ENCODE results near the gene ZCCHC14. TPM values are rescaled to one million over a fixed set of nuclear protein-coding genes. Genes with fewer than 3 reads are reported as not detected.
"Not testable (repeated sequence)": the region's sequence is repeated elsewhere in the genome, so short reads cannot be mapped to it uniquely, and the experiment has no call there.

The ZCCHC14 gene
- total and polyA plus RNA-seq, 5 donors from 2014 or later, result 1.6 to 33.7 (median 2.1) TPM

DNA sequence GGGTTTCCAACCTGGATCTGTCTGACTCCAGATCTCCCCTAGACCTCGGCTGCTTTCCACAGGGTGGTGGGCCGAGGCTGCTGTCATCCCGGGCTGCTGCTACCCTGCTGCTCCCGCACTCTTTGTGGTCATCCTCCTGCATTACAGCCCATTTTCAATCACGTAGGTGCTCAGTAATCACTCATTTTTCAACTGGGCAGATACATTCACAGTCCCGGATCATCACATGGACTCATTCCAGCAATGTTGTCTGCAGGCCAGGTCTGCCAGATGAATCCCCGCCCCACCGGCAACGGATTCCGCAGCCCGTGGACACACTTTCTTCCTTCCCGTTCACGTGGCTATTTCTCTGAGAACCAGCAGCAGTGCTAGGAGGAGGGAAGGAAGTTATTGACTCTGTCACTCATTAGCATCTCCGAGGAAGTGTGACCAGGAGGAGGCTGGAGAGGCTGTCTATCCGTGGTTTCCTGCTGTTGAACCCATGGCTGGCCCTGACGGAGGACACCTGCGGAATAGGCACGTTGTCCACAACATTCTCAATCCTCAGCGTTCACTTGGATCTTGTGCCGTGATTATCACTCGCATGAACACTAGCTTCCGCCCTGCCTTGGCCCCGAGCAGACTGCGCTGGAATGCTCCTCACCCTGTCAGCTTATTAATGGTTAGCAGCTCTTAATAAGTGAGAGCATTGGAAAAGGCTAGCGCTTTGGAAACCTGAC is 14.7 kb upstream of the ZCCHC14 start:
- H3K27ac ChIP-seq (ENCODE audit: insufficient read depth, low read length, poor library complexity, severe bottlenecking), result no peak overlapping the region
- no peak overlapping the region for H3K4me3 ChIP-seq (ENCODE audit: low read depth, low read length)
- no peak for DNase-seq
- no peaks in the 10 kb centered on the region for H3K27me3 ChIP-seq (ENCODE audit: control insufficient read depth, insufficient read depth, low read length)
- no peak for ATAC-seq (ENCODE audit: low read depth in 2 of 2)
- peaks cover 0 to 5% (median 0%) of the 10 kb centered on the region in 4 donors for H3K4me1 Mint-ChIP-seq
- H3K36me3 ChIP-seq (ENCODE audit: control insufficient read depth, insufficient read depth, low read length), result no peaks in the 10 kb centered on the region
- H3K27ac Mint-ChIP-seq, result peak overlapping the region in 1 of 3 donors; percentile 44
- H3K9me3 ChIP-seq (ENCODE audit: control insufficient read depth in 2 of 2, low read length in 2 of 2), result no peaks in the 10 kb centered on the region
- no peaks in the 10 kb centered on the region for H3K4me1 ChIP-seq (ENCODE audit: control insufficient read depth, insufficient read depth, low read length, poor library complexity, severe bottlenecking)
- H3K4me3 Mint-ChIP-seq, result peak overlapping the region in 1 of 4 donors; percentile 18
- peaks cover 6% of the 10 kb centered on the region for H3K27me3 Mint-ChIP-seq
- H3K36me3 Mint-ChIP-seq, result no peaks in the 10 kb centered on the region
- no peaks in the 10 kb centered on the region for H3K9me3 Mint-ChIP-seq

DNA sequence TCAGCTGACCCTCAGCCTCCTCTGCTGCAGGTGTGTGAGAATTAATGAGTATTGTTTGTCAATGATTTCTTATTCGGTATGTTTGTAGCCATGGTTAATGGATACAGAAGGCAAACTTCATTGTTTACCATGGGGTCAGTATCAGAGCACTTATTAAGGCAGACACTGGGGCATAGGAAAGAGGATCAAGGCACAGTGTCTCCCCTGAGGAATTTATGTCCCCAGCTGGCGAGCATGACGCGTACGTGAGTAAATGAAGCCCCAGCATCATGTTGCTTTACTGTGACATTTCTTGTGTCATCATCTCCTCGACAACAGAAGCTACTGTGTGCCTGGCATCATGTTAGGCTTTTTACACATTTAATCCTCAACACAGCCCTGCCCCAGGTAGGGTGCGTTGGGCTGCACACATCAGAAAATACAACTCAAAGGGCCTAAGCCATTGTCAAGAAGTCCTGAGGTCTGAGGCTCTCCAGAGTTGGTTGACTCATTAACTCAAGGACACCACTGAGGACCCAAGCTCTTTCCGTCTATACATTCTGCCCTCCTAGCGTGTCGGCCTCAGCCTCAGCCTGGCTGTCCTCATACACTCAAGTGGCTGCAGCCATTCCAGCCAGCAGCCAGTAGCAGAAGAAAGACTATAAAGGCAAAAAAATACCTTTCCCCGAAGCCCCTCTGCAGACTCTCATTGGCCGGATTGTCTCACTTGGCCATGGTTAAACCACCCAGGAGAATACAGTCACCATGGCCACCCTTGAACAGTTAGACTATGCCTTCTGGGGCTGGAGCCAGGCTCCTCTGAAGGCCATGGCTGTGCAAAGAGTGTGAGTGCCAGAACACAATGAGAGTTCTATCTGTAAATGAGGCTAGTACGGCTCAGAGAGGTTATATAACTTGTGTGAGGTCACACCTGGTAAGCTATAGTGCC is 13.9 kb upstream of the ZCCHC14 start:
- H3K4me1 Mint-ChIP-seq, result peaks cover 0 to 5% (median 0%) of the 10 kb centered on the region in 4 donors
- no peaks in the 10 kb centered on the region for H3K36me3 Mint-ChIP-seq
- ATAC-seq (ENCODE audit: low read depth in 2 of 2) (no peak), DNase-seq (no peak)
- no peaks in the 10 kb centered on the region for H3K9me3 Mint-ChIP-seq
- H3K4me3 Mint-ChIP-seq, result peak overlapping the region in 1 of 4 donors; percentile 18
- Histone ChIP-seq H3K4me1 (ENCODE audit: control insufficient read depth, insufficient read depth, low read length, poor library complexity, severe bottlenecking) (no peaks in the 10 kb centered on the region), H3K9me3 (ENCODE audit: control insufficient read depth in 2 of 2, low read length in 2 of 2) (no peaks in the 10 kb centered on the region), H3K4me3 (ENCODE audit: low read depth, low read length) (no peak overlapping the region), H3K27me3 (ENCODE audit: control insufficient read depth, insufficient read depth, low read length) (no peaks in the 10 kb centered on the region), H3K27ac (ENCODE audit: insufficient read depth, low read length, poor library complexity, severe bottlenecking) (no peak overlapping the region), H3K36me3 (ENCODE audit: control insufficient read depth, insufficient read depth, low read length) (no peaks in the 10 kb centered on the region)
- H3K27ac Mint-ChIP-seq, result peak overlapping the region in 1 of 3 donors; percentile 44
- H3K27me3 Mint-ChIP-seq, result peaks cover 3% of the 10 kb centered on the region

DNA sequence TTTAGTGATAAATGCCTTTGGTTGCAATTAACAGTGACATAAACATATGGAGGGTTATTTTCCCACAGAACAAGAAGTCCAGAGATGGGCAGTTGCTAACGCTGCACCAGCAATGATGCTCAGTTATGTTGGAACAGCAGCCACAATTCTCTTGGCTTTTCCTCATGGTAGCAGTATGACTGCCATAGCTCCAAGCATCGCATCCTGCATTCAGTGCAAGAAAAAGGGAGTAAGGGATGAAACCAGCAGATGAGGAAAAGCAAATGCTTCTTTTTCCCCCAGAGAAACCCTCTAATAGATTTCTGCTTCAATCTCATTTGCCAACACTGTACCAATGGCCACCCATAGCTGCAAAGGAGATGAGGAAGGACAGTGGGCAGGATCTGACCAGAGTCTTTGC is 13.0 kb upstream of the ZCCHC14 start:
- no peaks in the 10 kb centered on the region for H3K27me3 Mint-ChIP-seq
- H3K4me1 ChIP-seq (ENCODE audit: control insufficient read depth, insufficient read depth, low read length, poor library complexity, severe bottlenecking), result no peaks in the 10 kb centered on the region
- H3K27me3 ChIP-seq (ENCODE audit: control insufficient read depth, insufficient read depth, low read length), result no peaks in the 10 kb centered on the region
- no peak overlapping the region for H3K4me3 Mint-ChIP-seq
- no peaks in the 10 kb centered on the region for H3K9me3 Mint-ChIP-seq
- H3K27ac ChIP-seq (ENCODE audit: insufficient read depth, low read length, poor library complexity, severe bottlenecking), result no peak overlapping the region
- H3K4me3 ChIP-seq (ENCODE audit: low read depth, low read length), result no peak overlapping the region
- no peaks in the 10 kb centered on the region for H3K9me3 ChIP-seq (ENCODE audit: control insufficient read depth in 2 of 2, low read length in 2 of 2)
- no peak for ATAC-seq (ENCODE audit: low read depth in 2 of 2)
- no peaks in the 10 kb centered on the region for H3K36me3 ChIP-seq (ENCODE audit: control insufficient read depth, insufficient read depth, low read length)
- H3K4me1 Mint-ChIP-seq, result peaks cover 0 to 5% (median 0%) of the 10 kb centered on the region in 4 donors
- no peak overlapping the region for H3K27ac Mint-ChIP-seq
- no peak for DNase-seq
- H3K36me3 Mint-ChIP-seq, result no peaks in the 10 kb centered on the region

DNA sequence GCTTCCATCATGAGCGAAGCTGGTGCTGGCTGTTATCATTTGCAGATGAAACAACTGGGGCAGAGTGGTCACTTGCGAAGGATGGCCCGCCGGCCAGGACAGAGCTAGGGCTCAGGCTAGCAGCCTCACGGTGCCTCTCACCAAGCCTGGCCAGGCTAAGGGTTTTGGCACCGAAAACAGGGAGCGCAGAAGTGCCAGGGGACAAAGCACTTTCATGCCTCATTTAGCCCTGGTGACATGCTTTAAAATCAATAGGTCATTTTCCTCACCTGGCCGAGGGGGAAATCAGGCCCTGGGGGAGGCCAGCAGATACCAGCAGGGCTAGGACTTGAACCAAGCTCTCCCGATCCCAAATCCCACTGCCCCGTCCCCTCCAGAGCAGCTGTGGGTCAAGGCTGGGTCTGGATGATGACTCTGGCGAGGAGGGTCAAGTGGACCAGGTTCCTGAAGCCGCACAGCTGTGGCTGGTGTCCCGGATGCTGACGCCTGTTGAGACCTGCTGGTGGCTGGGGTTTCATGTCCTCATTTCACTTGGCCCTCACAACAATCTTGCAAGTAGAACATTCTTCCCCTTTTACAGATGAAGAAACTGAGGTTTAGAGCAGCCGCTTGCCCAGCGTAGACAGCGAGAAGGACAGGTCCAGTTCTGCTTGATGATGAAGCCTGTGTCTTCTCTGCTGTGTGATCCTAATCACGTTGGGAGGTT is 10.6 kb upstream of the ZCCHC14 start:
- H3K4me1 ChIP-seq (ENCODE audit: control insufficient read depth, insufficient read depth, low read length, poor library complexity, severe bottlenecking); DNase-seq; H3K9me3 Mint-ChIP-seq; H3K27ac ChIP-seq (ENCODE audit: insufficient read depth, low read length, poor library complexity, severe bottlenecking); H3K36me3 ChIP-seq (ENCODE audit: control insufficient read depth, insufficient read depth, low read length); H3K9me3 ChIP-seq (ENCODE audit: control insufficient read depth in 2 of 2, low read length in 2 of 2); H3K36me3 Mint-ChIP-seq; H3K27ac Mint-ChIP-seq; H3K4me3 ChIP-seq (ENCODE audit: low read depth, low read length); H3K4me1 Mint-ChIP-seq; ATAC-seq (ENCODE audit: low read depth in 2 of 2); H3K27me3 ChIP-seq (ENCODE audit: control insufficient read depth, insufficient read depth, low read length); H3K4me3 Mint-ChIP-seq: not testable (repeated sequence)
- H3K27me3 Mint-ChIP-seq, result peaks cover 12% of the 10 kb centered on the region

DNA sequence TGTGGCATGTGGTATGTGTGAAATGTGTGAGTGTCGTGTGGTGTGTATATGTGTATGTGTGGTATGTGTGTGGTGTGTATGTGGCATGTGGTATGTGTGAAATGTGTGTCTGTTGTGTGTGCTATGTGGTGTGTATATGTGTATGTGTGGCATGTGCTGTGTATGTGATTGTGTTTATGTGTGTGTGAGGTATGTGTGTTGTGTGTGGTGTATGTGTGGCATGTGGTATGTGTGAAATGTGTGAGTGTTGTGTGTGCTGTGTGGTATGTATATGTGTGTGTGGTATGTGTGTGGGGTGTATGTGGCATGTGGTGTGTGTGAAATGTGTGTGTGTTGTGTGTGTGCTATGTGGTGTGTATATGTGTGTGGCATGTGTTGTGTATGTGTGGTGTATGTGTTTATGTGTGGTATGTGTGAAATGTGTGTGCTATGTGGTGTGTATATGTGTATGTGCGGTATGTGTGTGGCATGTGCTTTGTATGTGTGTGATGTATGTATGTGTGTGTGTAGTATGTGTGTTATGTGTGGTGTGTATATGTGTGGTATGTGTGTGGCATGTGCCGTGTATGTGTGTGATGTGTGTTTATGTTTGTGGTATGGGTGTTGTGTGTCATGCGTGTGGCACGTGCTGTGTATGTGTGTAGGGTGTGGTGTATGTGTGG is 9.6 kb upstream of the ZCCHC14 start:
- H3K4me1 Mint-ChIP-seq, result peaks cover 0 to 5% (median 0%) of the 10 kb centered on the region in 4 donors
- H3K27ac Mint-ChIP-seq, result no peak overlapping the region
- H3K27me3 Mint-ChIP-seq, result peaks cover 12% of the 10 kb centered on the region
- H3K36me3 ChIP-seq (ENCODE audit: control insufficient read depth, insufficient read depth, low read length), result no peaks in the 10 kb centered on the region
- H3K27me3 ChIP-seq (ENCODE audit: control insufficient read depth, insufficient read depth, low read length), result no peaks in the 10 kb centered on the region
- no peaks in the 10 kb centered on the region for H3K9me3 Mint-ChIP-seq
- no peak overlapping the region for H3K4me3 ChIP-seq (ENCODE audit: low read depth, low read length)
- no peaks in the 10 kb centered on the region for H3K36me3 Mint-ChIP-seq
- ATAC-seq (ENCODE audit: low read depth in 2 of 2), result no peak
- H3K27ac ChIP-seq (ENCODE audit: insufficient read depth, low read length, poor library complexity, severe bottlenecking), result no peak overlapping the region
- H3K4me1 ChIP-seq (ENCODE audit: control insufficient read depth, insufficient read depth, low read length, poor library complexity, severe bottlenecking), result no peaks in the 10 kb centered on the region
- DNase-seq, result no peak
- no peaks in the 10 kb centered on the region for H3K9me3 ChIP-seq (ENCODE audit: control insufficient read depth in 2 of 2, low read length in 2 of 2)
- no peak overlapping the region for H3K4me3 Mint-ChIP-seq

DNA sequence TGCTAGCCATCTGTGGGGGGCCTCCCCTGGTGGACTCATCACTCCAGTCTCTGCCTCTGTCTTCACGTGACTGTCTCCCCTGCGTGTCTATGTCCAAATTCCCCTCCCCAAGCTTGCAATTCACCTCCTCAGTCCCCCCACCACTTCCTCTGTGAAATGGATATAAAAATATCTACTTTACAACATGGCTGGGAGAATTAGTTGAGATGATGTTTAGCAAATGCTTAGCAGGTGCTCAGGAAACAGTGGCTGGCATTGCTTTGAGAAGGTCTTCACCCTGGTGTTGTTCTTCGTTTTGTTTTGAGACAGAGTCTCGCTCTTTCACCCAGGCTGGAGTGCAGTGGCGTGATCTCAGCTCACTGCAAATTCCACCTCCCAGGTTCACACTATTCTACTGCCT is 8.3 kb upstream of the ZCCHC14 start:
- peaks cover 20% of the 10 kb centered on the region for H3K27me3 Mint-ChIP-seq
- DNase-seq (no peak), ATAC-seq (ENCODE audit: low read depth in 2 of 2) (no peak)
- H3K27ac Mint-ChIP-seq, result no peak overlapping the region
- no peak overlapping the region for H3K27ac ChIP-seq (ENCODE audit: insufficient read depth, low read length, poor library complexity, severe bottlenecking)
- H3K4me1 ChIP-seq (ENCODE audit: control insufficient read depth, insufficient read depth, low read length, poor library complexity, severe bottlenecking), result peaks cover 8% of the 10 kb centered on the region
- H3K36me3 Mint-ChIP-seq, result no peaks in the 10 kb centered on the region
- peaks cover 4 to 12% (median 8%) of the 10 kb centered on the region in 4 donors for H3K4me1 Mint-ChIP-seq
- H3K27me3 ChIP-seq (ENCODE audit: control insufficient read depth, insufficient read depth, low read length), result no peaks in the 10 kb centered on the region
- no peak overlapping the region for H3K4me3 ChIP-seq (ENCODE audit: low read depth, low read length)
- H3K36me3 ChIP-seq (ENCODE audit: control insufficient read depth, insufficient read depth, low read length), result no peaks in the 10 kb centered on the region
- no peaks in the 10 kb centered on the region for H3K9me3 ChIP-seq (ENCODE audit: control insufficient read depth in 2 of 2, low read length in 2 of 2)
- no peaks in the 10 kb centered on the region for H3K9me3 Mint-ChIP-seq
- H3K4me3 Mint-ChIP-seq, result no peak overlapping the region

DNA sequence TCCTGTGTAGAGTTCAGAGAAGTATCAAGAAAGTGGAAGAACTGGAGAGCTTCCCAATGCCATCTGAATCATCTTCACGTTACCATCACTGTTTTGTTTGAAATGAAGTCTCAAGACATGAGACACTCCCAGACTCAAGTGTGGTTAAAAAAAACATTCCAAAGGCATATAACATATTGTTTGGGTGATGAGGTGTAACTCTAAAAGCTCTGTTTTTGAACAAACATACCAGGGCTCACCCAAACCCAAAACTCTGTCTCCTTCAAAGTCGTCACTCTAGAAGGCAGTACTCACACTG is 6.3 kb upstream of the ZCCHC14 start:
- no peaks in the 10 kb centered on the region for H3K9me3 ChIP-seq (ENCODE audit: control insufficient read depth in 2 of 2, low read length in 2 of 2)
- H3K4me3 ChIP-seq (ENCODE audit: low read depth, low read length), result no peak overlapping the region
- Mint-ChIP-seq H3K4me1 (peaks cover 4 to 20% (median 12%) of the 10 kb centered on the region in 4 donors), H3K4me3 (no peak overlapping the region), H3K27me3 (peaks cover 21% of the 10 kb centered on the region), H3K36me3 (no peaks in the 10 kb centered on the region), H3K27ac (no peak overlapping the region), H3K9me3 (no peaks in the 10 kb centered on the region)
- ATAC-seq (ENCODE audit: low read depth in 2 of 2), result no peak
- no peak for DNase-seq
- no peak overlapping the region for H3K27ac ChIP-seq (ENCODE audit: insufficient read depth, low read length, poor library complexity, severe bottlenecking)
- peaks cover 8% of the 10 kb centered on the region for H3K4me1 ChIP-seq (ENCODE audit: control insufficient read depth, insufficient read depth, low read length, poor library complexity, severe bottlenecking)
- no peaks in the 10 kb centered on the region for H3K36me3 ChIP-seq (ENCODE audit: control insufficient read depth, insufficient read depth, low read length)
- H3K27me3 ChIP-seq (ENCODE audit: control insufficient read depth, insufficient read depth, low read length), result no peaks in the 10 kb centered on the region
